Measurements from ENCODE around the gene FRMD6. TPM values are rescaled to one million over a fixed set of nuclear protein-coding genes. Genes with fewer than 3 reads are reported as not detected.

FRMD6 gene
- total RNA-seq, 1 donor from 2014 or later, result 136 TPM

DNA sequence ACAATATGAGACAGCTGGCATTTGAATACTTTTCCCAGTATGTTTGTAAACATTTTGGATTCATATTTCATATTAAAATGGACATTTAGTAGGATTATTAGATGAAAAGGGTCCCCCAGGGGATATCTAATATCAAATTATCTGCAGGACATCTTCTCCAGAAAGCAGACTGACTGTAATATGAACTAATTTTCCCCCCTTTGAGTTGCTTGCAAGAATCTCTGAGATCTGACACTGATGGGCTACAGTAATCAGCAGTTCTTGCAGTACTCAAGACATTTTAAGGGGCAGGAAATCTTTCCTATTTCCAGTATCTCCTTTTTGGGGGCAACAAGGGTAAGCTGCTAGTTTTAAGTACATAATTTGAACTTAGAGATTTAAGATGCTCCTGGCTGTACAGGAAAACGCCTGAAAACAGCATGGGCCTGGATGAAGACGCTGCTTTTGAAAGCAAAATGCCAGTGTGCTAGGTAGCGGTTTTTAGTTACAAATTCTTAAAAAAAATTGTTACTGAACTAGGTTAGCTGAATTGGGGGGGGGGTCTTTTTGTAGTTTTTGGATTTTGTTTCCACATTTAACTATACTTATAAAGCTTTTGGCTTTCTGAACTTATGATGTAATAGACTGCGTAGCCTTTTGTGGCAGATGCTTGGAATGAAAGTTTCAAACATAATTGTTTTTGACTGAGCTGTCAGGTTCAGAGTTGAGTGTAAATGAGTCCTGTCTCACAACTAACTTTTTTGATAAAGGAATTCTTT lies 2.2 kb downstream of the FRMD6 start:
- Histone ChIP-seq H3K36me3 (ENCODE audit: control insufficient read depth, insufficient read depth, low read length) (peaks cover 1% of the 10 kb centered on the region), H3K27me3 (ENCODE audit: control insufficient read depth, insufficient read depth, low read length) (no peaks in the 10 kb centered on the region), H3K4me3 (ENCODE audit: low read depth, low read length) (no peak overlapping the region)
- TF ChIP-seq, protein P1, sequence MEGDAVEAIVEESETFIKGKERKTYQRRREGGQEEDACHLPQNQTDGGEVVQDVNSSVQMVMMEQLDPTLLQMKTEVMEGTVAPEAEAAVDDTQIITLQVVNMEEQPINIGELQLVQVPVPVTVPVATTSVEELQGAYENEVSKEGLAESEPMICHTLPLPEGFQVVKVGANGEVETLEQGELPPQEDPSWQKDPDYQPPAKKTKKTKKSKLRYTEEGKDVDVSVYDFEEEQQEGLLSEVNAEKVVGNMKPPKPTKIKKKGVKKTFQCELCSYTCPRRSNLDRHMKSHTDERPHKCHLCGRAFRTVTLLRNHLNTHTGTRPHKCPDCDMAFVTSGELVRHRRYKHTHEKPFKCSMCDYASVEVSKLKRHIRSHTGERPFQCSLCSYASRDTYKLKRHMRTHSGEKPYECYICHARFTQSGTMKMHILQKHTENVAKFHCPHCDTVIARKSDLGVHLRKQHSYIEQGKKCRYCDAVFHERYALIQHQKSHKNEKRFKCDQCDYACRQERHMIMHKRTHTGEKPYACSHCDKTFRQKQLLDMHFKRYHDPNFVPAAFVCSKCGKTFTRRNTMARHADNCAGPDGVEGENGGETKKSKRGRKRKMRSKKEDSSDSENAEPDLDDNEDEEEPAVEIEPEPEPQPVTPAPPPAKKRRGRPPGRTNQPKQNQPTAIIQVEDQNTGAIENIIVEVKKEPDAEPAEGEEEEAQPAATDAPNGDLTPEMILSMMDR (IDR thresholded peaks at IDR 0.05; ENCODE audit: insufficient read depth, low read length, severe bottlenecking), result no peak
- FAIRE-seq, result no peak
- no peak for DNase-seq (ENCODE audit: low read depth)

- Histone ChIP-seq H3K4me3 (ENCODE audit: low read depth, low read length) (no peak overlapping the region), H3K36me3 (ENCODE audit: control insufficient read depth, insufficient read depth, low read length) (peaks cover 1% of the 10 kb centered on the region)
- FAIRE-seq, result no peak
Measured at GRCh38 chr14:51654533-51654845, 2.8 kb downstream of the FRMD6 start.

DNA sequence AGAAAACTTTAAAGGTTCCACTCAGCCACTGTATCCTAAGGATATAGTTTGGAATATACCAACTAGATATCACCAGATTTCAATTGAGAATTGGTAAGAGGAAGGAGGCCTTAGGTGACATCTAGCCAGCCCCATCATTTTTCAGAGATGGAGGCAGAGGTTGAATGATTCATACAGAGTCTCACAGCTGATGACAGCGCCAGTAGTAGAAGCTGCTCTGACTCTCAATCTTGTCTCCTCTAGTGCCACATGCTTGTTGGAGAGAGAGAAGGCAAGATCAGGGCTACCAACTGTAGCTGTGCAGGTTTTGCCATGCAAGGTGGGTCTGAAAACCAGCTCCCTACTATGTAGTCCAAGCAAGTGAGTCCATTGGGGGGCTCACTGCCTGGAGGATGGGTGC lies 6.1 kb downstream of the FRMD6 start:
- Histone ChIP-seq H3K4me3 (ENCODE audit: low read depth, low read length) (no peak overlapping the region), H3K27me3 (ENCODE audit: control insufficient read depth, insufficient read depth, low read length) (no peaks in the 10 kb centered on the region), H3K36me3 (ENCODE audit: control insufficient read depth, insufficient read depth, low read length) (peaks cover 1% of the 10 kb centered on the region)
- TF ChIP-seq, protein P1 (IDR thresholded peaks at IDR 0.05; ENCODE audit: insufficient read depth, low read length, severe bottlenecking), result no peak
- FAIRE-seq (peak; percentile 55), DNase-seq (ENCODE audit: low read depth) (peak; percentile 38)

More at GRCh38 chr14:51654533-51654845, 2.8 kb downstream of the FRMD6 start:
- H3K27me3 ChIP-seq (ENCODE audit: control insufficient read depth, insufficient read depth, low read length), result no peaks in the 10 kb centered on the region
- DNase-seq (ENCODE audit: low read depth), result no peak
- TF ChIP-seq, protein P1 (IDR thresholded peaks at IDR 0.05; ENCODE audit: insufficient read depth, low read length, severe bottlenecking), result no peak

- TF ChIP-seq, protein P1 (IDR thresholded peaks at IDR 0.05; ENCODE audit: insufficient read depth, low read length, severe bottlenecking), result no peak
- Histone ChIP-seq H3K4me3 (ENCODE audit: low read depth, low read length) (no peak overlapping the region), H3K36me3 (ENCODE audit: control insufficient read depth, insufficient read depth, low read length) (peaks cover 3% of the 10 kb centered on the region), H3K27me3 (ENCODE audit: control insufficient read depth, insufficient read depth, low read length) (no peaks in the 10 kb centered on the region)
- no peak for FAIRE-seq
- DNase-seq (ENCODE audit: low read depth), result no peak
Measured at GRCh38 chr14:51658441-51659173, 6.9 kb downstream of the FRMD6 start.

- no peak for FAIRE-seq
- no peak for DNase-seq (ENCODE audit: low read depth)
- TF ChIP-seq, protein P1 (IDR thresholded peaks at IDR 0.05; ENCODE audit: insufficient read depth, low read length, severe bottlenecking), result no peak
- H3K4me3 ChIP-seq (ENCODE audit: low read depth, low read length), result no peak overlapping the region
- no peaks in the 10 kb centered on the region for H3K27me3 ChIP-seq (ENCODE audit: control insufficient read depth, insufficient read depth, low read length)
- peaks cover 3% of the 10 kb centered on the region for H3K36me3 ChIP-seq (ENCODE audit: control insufficient read depth, insufficient read depth, low read length)
Measured at GRCh38 chr14:51660741-51661140, 9.0 kb downstream of the FRMD6 start.

Measured in bronchial epithelial cell (primary cell).